Measurements from ENCODE around the gene SH2B3.
A peak's percentile ranks its signal among the peaks of the same experiment; 100 is the strongest.

Gene SH2B3

GRCh38 chr12:111451649-111452129 lies 46.0 kb downstream of the SH2B3 start:
- Histone ChIP-seq H3K36me3 (ENCODE audit: control insufficient read depth, insufficient read depth, low read length) (peaks cover 43% of the 10 kb centered on the region), H3K27me3 (replicated peaks; ENCODE audit: control insufficient read depth, insufficient read depth, low read length) (no peaks in the 10 kb centered on the region), H3K4me3 (replicated peaks; ENCODE audit: low read depth, low read length) (no peak overlapping the region)
- TF ChIP-seq CTCF (IDR thresholded peaks at IDR 0.05; ENCODE audit: insufficient read depth, low read length, poor library complexity, severe bottlenecking): peak; percentile 67
- DNase-seq (ENCODE audit: extremely low read depth, insufficient read length): no peak

DNA sequence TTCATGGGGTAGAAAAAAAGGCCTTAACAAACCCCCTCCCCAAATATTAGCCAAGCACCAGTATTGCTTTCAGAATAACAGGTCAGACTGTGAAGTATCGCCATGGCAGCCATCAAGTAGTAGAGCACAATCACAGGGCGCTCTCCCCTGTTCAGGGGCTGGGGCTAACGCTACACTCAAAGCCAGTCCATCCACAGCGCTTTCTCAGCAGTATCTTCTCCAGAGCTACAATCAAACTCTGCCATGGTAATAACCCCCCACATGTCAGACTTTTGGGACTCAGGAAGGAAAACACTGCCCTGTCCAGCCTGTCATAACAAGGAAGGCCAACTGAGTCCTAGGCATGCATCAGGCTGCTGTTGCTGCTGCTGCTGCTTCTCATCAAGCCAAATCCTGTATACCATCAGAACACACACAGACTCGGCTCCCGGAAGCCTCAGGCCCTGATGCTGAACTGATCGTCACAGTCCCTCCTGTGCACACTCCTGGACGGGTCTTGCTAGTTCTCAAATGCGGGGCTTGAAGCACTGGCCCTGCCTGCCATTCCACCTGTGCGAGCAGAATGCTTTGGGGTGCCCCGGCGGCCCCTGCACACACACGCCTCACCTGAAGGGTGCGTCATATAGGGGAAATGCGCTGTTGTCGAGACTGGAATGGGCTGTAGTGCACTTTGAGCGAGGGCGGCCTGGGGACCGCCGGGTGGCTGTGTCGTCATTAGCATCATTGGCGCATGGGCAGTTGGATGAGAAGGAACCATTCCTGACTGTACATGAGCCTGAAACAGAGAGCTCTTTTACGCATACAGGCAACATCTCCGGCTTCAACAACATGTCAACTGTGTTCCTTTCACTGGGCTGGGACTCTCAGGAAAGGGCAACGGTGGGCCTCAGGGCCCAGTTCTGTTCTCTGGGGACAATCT lies 47.6 kb downstream of the SH2B3 start:
- Histone ChIP-seq H3K36me3 (ENCODE audit: control insufficient read depth, insufficient read depth, low read length) (peaks cover 32% of the 10 kb centered on the region), H3K4me3 (replicated peaks; ENCODE audit: low read depth, low read length) (no peak overlapping the region), H3K27me3 (replicated peaks; ENCODE audit: control insufficient read depth, insufficient read depth, low read length) (no peaks in the 10 kb centered on the region)
- no peak for TF ChIP-seq CTCF (IDR thresholded peaks at IDR 0.05; ENCODE audit: insufficient read depth, low read length, poor library complexity, severe bottlenecking)
- DNase-seq (ENCODE audit: extremely low read depth, insufficient read length): no peak

GRCh38 chr12:111454311-111454710 lies 48.6 kb downstream of the SH2B3 start:
- no peak for DNase-seq (ENCODE audit: extremely low read depth, insufficient read length)
- Histone ChIP-seq H3K4me3 (replicated peaks; ENCODE audit: low read depth, low read length) (no peak overlapping the region), H3K27me3 (replicated peaks; ENCODE audit: control insufficient read depth, insufficient read depth, low read length) (no peaks in the 10 kb centered on the region), H3K36me3 (ENCODE audit: control insufficient read depth, insufficient read depth, low read length) (peaks cover 30% of the 10 kb centered on the region)
- no peak for TF ChIP-seq CTCF (IDR thresholded peaks at IDR 0.05; ENCODE audit: insufficient read depth, low read length, poor library complexity, severe bottlenecking)

DNA sequence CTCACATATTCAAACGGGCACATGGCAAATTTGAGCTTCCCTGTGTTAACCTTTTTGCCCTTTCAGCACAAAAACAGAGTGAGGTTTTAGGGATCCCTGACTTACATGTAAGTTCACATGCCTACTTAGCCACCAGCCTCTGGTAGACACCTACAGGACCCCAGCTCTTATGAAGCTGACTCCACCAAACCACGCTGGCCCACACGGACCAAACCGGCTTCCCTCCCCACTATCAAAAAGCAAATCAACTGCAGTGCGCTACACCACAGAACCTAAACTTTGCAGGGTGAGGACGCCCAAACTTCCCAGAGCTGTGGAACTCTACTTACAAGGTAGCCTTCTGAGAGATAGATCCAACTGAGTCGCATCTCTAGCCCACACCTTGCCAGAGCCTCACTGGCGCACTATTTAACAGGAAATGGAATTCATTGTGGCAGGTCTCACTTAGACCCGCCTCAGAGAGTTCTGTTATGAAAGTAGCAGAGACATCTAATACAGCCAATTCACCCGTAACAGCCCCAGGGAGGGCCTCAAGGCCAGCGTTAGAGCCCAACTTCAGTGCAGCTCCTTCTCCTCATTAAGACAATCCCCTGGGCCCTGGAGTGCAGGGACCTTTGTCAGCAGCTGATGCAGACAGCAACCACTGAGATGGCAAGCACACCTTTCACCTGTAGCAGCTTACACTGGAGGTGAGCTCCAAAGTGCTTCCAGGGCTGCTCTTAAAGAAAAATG lies 49.2 kb downstream of the SH2B3 start:
- Histone ChIP-seq H3K36me3 (ENCODE audit: control insufficient read depth, insufficient read depth, low read length) (peaks cover 26% of the 10 kb centered on the region), H3K4me3 (replicated peaks; ENCODE audit: low read depth, low read length) (no peak overlapping the region), H3K27me3 (replicated peaks; ENCODE audit: control insufficient read depth, insufficient read depth, low read length) (no peaks in the 10 kb centered on the region)
- TF ChIP-seq CTCF (IDR thresholded peaks at IDR 0.05; ENCODE audit: insufficient read depth, low read length, poor library complexity, severe bottlenecking): no peak
- no peak for DNase-seq (ENCODE audit: extremely low read depth, insufficient read length)

DNA sequence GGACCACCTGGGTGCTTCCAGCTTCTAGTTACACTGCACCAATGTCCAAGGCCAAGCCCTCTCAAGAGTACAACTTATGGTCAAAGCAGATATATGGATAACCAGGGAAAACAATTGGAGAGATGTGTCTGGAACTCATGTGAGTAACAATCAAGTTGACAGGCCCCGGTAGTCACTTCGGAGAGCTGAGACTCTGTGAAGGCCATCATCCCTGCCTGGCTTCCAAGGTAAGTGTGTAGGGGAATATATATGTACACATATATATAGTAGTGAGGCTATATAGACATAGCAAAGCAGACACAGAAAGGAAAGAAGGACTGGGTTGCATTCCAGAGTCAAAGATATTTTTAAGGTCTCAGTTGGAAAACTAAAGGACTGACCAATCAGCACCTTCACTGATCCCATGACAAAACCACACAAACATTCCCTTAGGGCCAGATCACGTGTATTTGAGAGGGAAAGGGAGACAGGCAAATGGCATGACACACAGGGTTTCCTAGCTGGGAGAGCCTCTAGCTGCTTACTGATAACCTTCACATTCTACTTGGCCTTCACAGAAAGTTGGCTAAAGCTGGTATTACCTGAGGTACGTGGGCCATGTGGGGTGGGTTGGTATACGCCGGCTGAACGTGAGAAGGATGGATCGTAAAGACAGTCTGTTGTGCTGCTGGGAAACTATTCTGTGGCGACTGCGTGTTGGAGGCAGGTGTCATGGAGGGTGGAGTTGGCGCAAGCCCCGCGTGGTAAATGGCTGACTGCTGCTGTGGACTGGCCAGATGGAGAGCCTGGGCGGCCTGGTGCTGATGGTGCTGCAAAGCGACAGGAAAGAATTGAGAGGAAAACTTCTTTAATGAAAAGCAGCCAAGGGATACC lies 50.0 kb downstream of the SH2B3 start:
- Histone ChIP-seq H3K4me3 (replicated peaks; ENCODE audit: low read depth, low read length) (no peak overlapping the region), H3K27me3 (replicated peaks; ENCODE audit: control insufficient read depth, insufficient read depth, low read length) (no peaks in the 10 kb centered on the region), H3K36me3 (ENCODE audit: control insufficient read depth, insufficient read depth, low read length) (peaks cover 24% of the 10 kb centered on the region)
- no peak for TF ChIP-seq CTCF (IDR thresholded peaks at IDR 0.05; ENCODE audit: insufficient read depth, low read length, poor library complexity, severe bottlenecking)
- no peak for DNase-seq (ENCODE audit: extremely low read depth, insufficient read length)
